ENCODE measurements around the gene KLHL41. TPM values are rescaled to one million over a fixed set of nuclear protein-coding genes. Genes with fewer than 3 reads are reported as not detected.
A peak's percentile ranks its signal among the peaks of the same experiment; 100 is the strongest.

KLHL41 gene
- total and polyA plus RNA-seq, 10 of the 15 experiments (the other 5 are each of a cell fraction or from before 2014, with no cell fraction given): 0.03 to 0.38 (median 0.10) TPM; not detected in 3

DNA sequence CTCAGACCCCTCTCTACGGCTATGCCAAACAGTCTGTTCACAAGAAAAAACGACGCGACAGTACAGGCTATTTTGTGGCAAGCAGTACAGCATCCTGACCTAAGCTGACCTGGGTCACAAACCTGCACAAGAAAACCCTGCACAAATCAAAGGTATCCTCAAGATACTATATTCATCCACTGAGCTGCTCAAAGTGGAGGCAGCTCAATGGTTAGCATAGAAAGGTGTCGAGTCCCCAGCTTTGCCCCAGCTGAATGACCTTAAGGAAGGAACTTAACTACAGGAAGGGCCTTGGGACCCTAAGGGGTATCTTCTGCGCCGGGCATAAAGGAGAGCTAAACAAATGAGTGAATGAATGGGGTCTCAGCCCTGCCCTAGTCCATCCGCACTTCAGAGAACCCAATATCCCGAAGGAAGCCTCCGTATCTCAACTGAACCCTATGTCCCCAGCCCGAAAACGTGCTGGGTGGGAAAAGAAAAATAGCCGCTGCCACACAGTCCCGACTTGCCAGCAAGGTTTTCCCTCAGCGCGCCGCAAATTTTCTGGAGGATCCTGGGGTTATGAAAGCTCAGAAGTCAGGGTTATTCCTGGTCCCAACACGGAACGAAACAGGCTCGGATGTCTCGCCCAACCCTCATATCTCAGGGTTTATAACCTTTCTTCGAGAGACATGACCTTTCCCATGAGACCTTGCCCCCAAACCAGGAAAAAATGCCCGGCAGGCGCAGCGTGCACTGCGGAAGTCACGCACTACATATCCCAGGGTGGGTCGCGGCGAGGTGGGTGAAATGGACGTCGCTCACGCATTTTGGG is 63.9 kb downstream of the KLHL41 start, which contains the start of gene FASTKD1 (continued):
- no peak for TF ChIP-seq FOS (IDR thresholded peaks at IDR 0.05; ENCODE audit: borderline replicate concordance, extremely low read depth, insufficient read length)
- no peak for TF ChIP-seq PRDM15 (CRISPR knock-in tag; IDR thresholded peaks at IDR 0.05)
- TF ChIP-seq ATF7 (IDR thresholded peaks at IDR 0.05; ENCODE audit: low read depth): no peak
- TF ChIP-seq, protein P1, sequence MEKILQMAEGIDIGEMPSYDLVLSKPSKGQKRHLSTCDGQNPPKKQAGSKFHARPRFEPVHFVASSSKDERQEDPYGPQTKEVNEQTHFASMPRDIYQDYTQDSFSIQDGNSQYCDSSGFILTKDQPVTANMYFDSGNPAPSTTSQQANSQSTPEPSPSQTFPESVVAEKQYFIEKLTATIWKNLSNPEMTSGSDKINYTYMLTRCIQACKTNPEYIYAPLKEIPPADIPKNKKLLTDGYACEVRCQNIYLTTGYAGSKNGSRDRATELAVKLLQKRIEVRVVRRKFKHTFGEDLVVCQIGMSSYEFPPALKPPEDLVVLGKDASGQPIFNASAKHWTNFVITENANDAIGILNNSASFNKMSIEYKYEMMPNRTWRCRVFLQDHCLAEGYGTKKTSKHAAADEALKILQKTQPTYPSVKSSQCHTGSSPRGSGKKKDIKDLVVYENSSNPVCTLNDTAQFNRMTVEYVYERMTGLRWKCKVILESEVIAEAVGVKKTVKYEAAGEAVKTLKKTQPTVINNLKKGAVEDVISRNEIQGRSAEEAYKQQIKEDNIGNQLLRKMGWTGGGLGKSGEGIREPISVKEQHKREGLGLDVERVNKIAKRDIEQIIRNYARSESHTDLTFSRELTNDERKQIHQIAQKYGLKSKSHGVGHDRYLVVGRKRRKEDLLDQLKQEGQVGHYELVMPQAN (conservative IDR thresholded peaks at IDR 0.05): peak; percentile 67
- no peak for TF ChIP-seq KDM1A (IDR thresholded peaks at IDR 0.05; ENCODE audit: borderline replicate concordance)
- TF ChIP-seq SUPT20H (IDR thresholded peaks at IDR 0.05; ENCODE audit: borderline replicate concordance, control insufficient read depth, low read depth, low read length): no peak
- no peak for TF ChIP-seq USF1 (IDR thresholded peaks at IDR 0.05; ENCODE audit: borderline replicate concordance, extremely low read length, insufficient read depth, low read depth, low read length)
- no peak for TF ChIP-seq FOXM1 (IDR thresholded peaks at IDR 0.05; ENCODE audit: low read depth, low read length)
- TF ChIP-seq NFIC (IDR thresholded peaks at IDR 0.05; ENCODE audit: low read depth, low read length): no peak
- TF ChIP-seq RAD21 (IDR thresholded peaks at IDR 0.05; ENCODE audit: insufficient read depth, low read depth, low read length): no peak
- TF ChIP-seq, protein P2, sequence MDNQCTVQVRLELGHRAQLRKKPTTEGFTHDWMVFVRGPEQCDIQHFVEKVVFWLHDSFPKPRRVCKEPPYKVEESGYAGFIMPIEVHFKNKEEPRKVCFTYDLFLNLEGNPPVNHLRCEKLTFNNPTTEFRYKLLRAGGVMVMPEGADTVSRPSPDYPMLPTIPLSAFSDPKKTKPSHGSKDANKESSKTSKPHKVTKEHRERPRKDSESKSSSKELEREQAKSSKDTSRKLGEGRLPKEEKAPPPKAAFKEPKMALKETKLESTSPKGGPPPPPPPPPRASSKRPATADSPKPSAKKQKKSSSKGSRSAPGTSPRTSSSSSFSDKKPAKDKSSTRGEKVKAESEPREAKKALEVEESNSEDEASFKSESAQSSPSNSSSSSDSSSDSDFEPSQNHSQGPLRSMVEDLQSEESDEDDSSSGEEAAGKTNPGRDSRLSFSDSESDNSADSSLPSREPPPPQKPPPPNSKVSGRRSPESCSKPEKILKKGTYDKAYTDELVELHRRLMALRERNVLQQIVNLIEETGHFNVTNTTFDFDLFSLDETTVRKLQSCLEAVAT (IDR thresholded peaks at IDR 0.05): no peak
- peak; percentile 82 to 90 for TF ChIP-seq IKZF2 (IDR thresholded peaks at IDR 0.05)
- no peak for TF ChIP-seq ZNF24 (IDR thresholded peaks at IDR 0.05)
- TF ChIP-seq SREBF2 (IDR thresholded peaks at IDR 0.05; ENCODE audit: low read length): no peak
- no peak for TF ChIP-seq IRF5 (IDR thresholded peaks at IDR 0.05; ENCODE audit: borderline replicate concordance)

Measured in GM12878 (cell line).